ENCODE measurements around the gene CTXND2. TPM values are rescaled to one million over a fixed set of nuclear protein-coding genes. Genes with fewer than 3 reads are reported as not detected.

Gene CTXND2
- total and polyA plus RNA-seq, 2 of the 8 experiments (the other 6 are each of a cell fraction or from before 2014, with no cell fraction given) = not detected

DNA sequence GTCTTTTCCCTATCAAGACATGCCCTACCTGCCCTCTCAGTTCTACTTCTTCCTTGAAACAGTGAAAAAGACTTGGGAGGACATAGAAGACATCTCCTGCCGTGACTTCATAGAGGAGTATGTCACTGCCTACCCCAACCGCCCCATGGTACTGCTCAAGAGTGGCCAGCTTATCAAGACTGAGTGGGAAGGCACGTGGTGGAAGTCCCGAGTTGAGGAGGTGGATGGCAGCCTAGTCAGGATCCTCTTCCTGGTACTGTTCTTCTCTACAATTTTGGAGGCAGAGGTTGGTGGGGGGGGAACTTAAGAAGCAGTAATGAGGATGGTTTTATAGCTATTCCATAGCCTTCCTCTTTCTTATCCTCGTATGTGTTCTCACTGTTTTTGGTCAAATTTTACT lies 57.9 kb downstream of the CTXND2 start:
- Histone ChIP-seq H3K4me3 (ENCODE audit: extremely low read depth in 1 of 4, insufficient read depth in 2 of 4, low read depth in 3 of 4, low read length in 4 of 4) (no peak overlapping the region), H2AFZ (ENCODE audit: low read length) (no peak overlapping the region), H3K79me2 (ENCODE audit: control insufficient read depth in 1 of 2, insufficient read depth in 2 of 2, low read length in 2 of 2) (no peaks in the 10 kb centered on the region), H3K4me1 (replicated peaks in 1 of 4; ENCODE audit: control insufficient read depth in 3 of 4, insufficient read depth in 4 of 4, low read length in 3 of 4) (no peaks in the 10 kb centered on the region), H3K9me3 (ENCODE audit: insufficient read depth in 2 of 2, low read depth in 1 of 2, low read length in 1 of 2) (no peaks in the 10 kb centered on the region), H3K14ac (ENCODE audit: insufficient read length) (no peak overlapping the region), H4K5ac (ENCODE audit: insufficient read length, low read depth, low read length) (no peak overlapping the region), H2BK12ac (ENCODE audit: low read depth, low read length) (no peak overlapping the region), H2AK5ac (ENCODE audit: low read depth, low read length) (no peak overlapping the region), H4K91ac (replicated peaks; ENCODE audit: insufficient read length, low read length) (no peak overlapping the region), H3K56ac (replicated peaks; ENCODE audit: insufficient read length, low read depth, low read length) (no peak overlapping the region), H3K23ac (ENCODE audit: insufficient read length) (no peak overlapping the region), H3K36me3 (ENCODE audit: control insufficient read depth in 2 of 4, insufficient read depth in 4 of 4, low read length in 3 of 4) (peaks cover 29 to 84% (median 64%) of the 10 kb centered on the region in 4 experiments), H3K27me3 (replicated peaks in 1 of 4; ENCODE audit: control insufficient read depth in 3 of 4, extremely low read depth in 1 of 4, insufficient read depth in 3 of 4, low read length in 3 of 4) (no peaks in the 10 kb centered on the region), H2BK5ac (ENCODE audit: low read depth, low read length) (no peak overlapping the region), H2BK15ac (ENCODE audit: low read length) (no peak overlapping the region), H4K8ac (ENCODE audit: extremely low read depth, insufficient read depth, low read length) (no peak overlapping the region), H2BK20ac (ENCODE audit: low read length) (no peak overlapping the region), H2BK120ac (replicated peaks; ENCODE audit: low read depth, low read length) (no peak overlapping the region), H4K20me1 (replicated peaks in 1 of 2; ENCODE audit: control insufficient read depth in 1 of 2, insufficient read depth in 2 of 2, low read length in 2 of 2) (no peaks in the 10 kb centered on the region), H3K23me2 (ENCODE audit: low read depth, low read length) (no peaks in the 10 kb centered on the region), H3K4ac (replicated peaks; ENCODE audit: insufficient read length, low read depth, low read length) (no peak overlapping the region), H3K27ac (ENCODE audit: low read depth, low read length) (no peak overlapping the region), H3K79me1 (ENCODE audit: low read depth, low read length) (no peaks in the 10 kb centered on the region), H3K18ac (ENCODE audit: extremely low read depth, low read length) (no peak overlapping the region), H3K9ac (replicated peaks in 1 of 4; ENCODE audit: extremely low read depth in 1 of 4, low read depth in 3 of 4, low read length in 3 of 4) (no peak overlapping the region), H3K4me2 (ENCODE audit: insufficient read depth in 1 of 2, low read depth in 2 of 2, low read length in 2 of 2) (no peak overlapping the region)
- 87% methylated on average over 5 of the region's 5 CpGs; no CpG with 5 or more reads in 1 of the 2 experiments for WGBS, 2 experiments (ENCODE audit: extremely low coverage in 1 of 2, insufficient coverage in 1 of 2, insufficient read length in 1 of 2, insufficient replicate concordance in 2 of 2, low coverage in 1 of 2, low lambda C conversion rate in 2 of 2, missing lambda C conversion rate in 1 of 2)
- FAIRE-seq (no peak), DNase-seq (ENCODE audit: low read depth in 1 of 2, low spot score in 2 of 2) (no peak)
- no peak for TF ChIP-seq NANOG (IDR thresholded peaks at IDR 0.05; ENCODE audit: insufficient read depth, low read depth, low read length, poor library complexity, severe bottlenecking)
- TF ChIP-seq HDAC2 (IDR thresholded peaks at IDR 0.05; ENCODE audit: borderline replicate concordance in 1 of 2, low read depth in 2 of 2, low read length in 2 of 2) = no peak
- no peak for TF ChIP-seq TBP (IDR thresholded peaks at IDR 0.05; ENCODE audit: low read depth, low read length)
- TF ChIP-seq, protein P1, sequence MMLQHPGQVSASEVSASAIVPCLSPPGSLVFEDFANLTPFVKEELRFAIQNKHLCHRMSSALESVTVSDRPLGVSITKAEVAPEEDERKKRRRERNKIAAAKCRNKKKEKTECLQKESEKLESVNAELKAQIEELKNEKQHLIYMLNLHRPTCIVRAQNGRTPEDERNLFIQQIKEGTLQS (IDR thresholded peaks at IDR 0.05; ENCODE audit: insufficient read depth, low read depth, low read length) = no peak
- no peak for TF ChIP-seq SIRT6 (IDR thresholded peaks at IDR 0.05; ENCODE audit: low read length)
- TF ChIP-seq CEBPB (IDR thresholded peaks at IDR 0.05; ENCODE audit: low read depth, low read length) = no peak
- TF ChIP-seq FOSL1 (IDR thresholded peaks at IDR 0.05; ENCODE audit: insufficient read depth, low read depth, low read length) = no peak
- no peak for TF ChIP-seq CREB1 (IDR thresholded peaks at IDR 0.05)
- no peak for TF ChIP-seq GTF2F1 (IDR thresholded peaks at IDR 0.05; ENCODE audit: borderline replicate concordance, low read depth, low read length)
- no peak for TF ChIP-seq ATF2 (IDR thresholded peaks at IDR 0.05; ENCODE audit: low read length)
- no peak for TF ChIP-seq YY1 (IDR thresholded peaks at IDR 0.05; ENCODE audit: low read depth, low read length)
- CTCF ChIA-PET (ENCODE audit: partially characterized antibody) = no interaction called here
- POLR2A ChIA-PET (ENCODE audit: partially characterized antibody) = interaction anchor here (0.6 to 0.9 kb wide), 2 partner anchors 9 to 27 kb away, joined by 3 read pairs; no protein-coding TSS in a partner anchor

All from H1 (cell line).